Activated CD4-positive, alpha-beta T cell treated with anti-CD3 and anti-CD28 coated beads for 48 hours (primary cell): ENCODE results near the gene RERE.

Source experiments
- DNase-seq: peaks from one replicate; pipeline ENCODE4 v3.0.0-alpha.2; 2020

Gene RERE

GRCh38 chr1:8565802-8566201 lies 251.6 kb downstream of the RERE start:
- no peak for DNase-seq

- no peak for DNase-seq
Measured at GRCh38 chr1:8563944-8564537, 253.4 kb downstream of the RERE start.

- no peak for DNase-seq
Measured at GRCh38 chr1:8562881-8563865, 254.3 kb downstream of the RERE start.

- DNase-seq: no peak
Measured at GRCh38 chr1:8562222-8562621, 255.2 kb downstream of the RERE start.

GRCh38 chr1:8560611-8561544 lies 256.6 kb downstream of the RERE start:
- DNase-seq: peak; percentile 18

- DNase-seq: no peak
Measured at GRCh38 chr1:8560035-8560434, 257.4 kb downstream of the RERE start.

GRCh38 chr1:8555582-8555981 lies 261.9 kb downstream of the RERE start:
- no peak for DNase-seq

GRCh38 chr1:8554956-8555534 lies 262.4 kb downstream of the RERE start:
- peak; percentile 26 for DNase-seq

GRCh38 chr1:8552820-8553397 lies 264.5 kb downstream of the RERE start:
- DNase-seq: no peak

GRCh38 chr1:8551613-8552489 lies 265.6 kb downstream of the RERE start:
- no peak for DNase-seq

GRCh38 chr1:8551057-8551456 lies 266.4 kb downstream of the RERE start:
- DNase-seq: no peak

GRCh38 chr1:8547791-8548190 lies 269.6 kb downstream of the RERE start:
- DNase-seq: no peak

- peak; percentile 24 for DNase-seq
Measured at GRCh38 chr1:8545078-8545477, 272.4 kb downstream of the RERE start.

GRCh38 chr1:8544644-8545043 lies 272.8 kb downstream of the RERE start:
- no peak for DNase-seq

- no peak for DNase-seq
Measured at GRCh38 chr1:8543965-8544364, 273.5 kb downstream of the RERE start.

- DNase-seq: no peak
Measured at GRCh38 chr1:8541961-8542521, 275.4 kb downstream of the RERE start.

GRCh38 chr1:8540971-8541370 lies 276.5 kb downstream of the RERE start:
- DNase-seq: no peak

- DNase-seq: no peak
Measured at GRCh38 chr1:8540261-8540941, 277.0 kb downstream of the RERE start.

- no peak for DNase-seq
Measured at GRCh38 chr1:8539683-8540082, 277.8 kb downstream of the RERE start.

GRCh38 chr1:8538502-8538901 lies 278.9 kb downstream of the RERE start:
- DNase-seq: no peak
